DOHH2 (cell line): Measurements from ENCODE around the gene CALHM3.

Source experiments
- EZH2phosphoT487 ChIP-seq: fragments of 200-600 bp; sonication (generic); IDR thresholded peaks from 2 replicates; pipeline ENCODE4 v1.6.1; 2017; ENCODE audit warnings: borderline replicate concordance, mild to moderate bottlenecking, antibody characterized with exemption, low read length, moderate library complexity, mixed read lengths
- TF ChIP-seq, protein P1 (sequence below): fragments of 200-600 bp; sonication (generic); IDR thresholded peaks from one replicate; pipeline ENCODE4 v1.5.1; 2014; ENCODE audit warnings: antibody characterized with exemption, mild to moderate bottlenecking, low read depth, low read length; ENCODE audit not compliant: poor library complexity, severe bottlenecking

DNA sequence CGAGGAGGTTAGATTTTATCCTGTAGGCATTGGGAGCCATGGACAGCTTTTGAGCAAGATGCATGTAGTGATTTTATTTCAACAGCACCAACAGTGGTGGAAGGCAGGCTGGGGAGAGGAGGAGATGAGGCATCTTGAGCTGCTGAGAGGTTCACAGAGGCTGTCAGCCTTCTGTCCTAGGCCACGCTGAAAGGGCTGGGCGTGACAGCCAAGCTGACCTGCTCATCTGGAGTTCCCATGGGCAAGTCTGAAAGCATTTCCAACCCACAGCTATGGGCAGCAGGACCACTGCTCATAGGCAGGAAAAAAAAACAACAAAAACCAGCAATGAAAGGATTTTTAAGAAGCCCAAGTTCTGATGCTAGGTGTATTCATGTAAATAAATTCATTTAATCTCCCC lies 22.1 kb upstream of the CALHM3 start:
- TF ChIP-seq, protein P1, sequence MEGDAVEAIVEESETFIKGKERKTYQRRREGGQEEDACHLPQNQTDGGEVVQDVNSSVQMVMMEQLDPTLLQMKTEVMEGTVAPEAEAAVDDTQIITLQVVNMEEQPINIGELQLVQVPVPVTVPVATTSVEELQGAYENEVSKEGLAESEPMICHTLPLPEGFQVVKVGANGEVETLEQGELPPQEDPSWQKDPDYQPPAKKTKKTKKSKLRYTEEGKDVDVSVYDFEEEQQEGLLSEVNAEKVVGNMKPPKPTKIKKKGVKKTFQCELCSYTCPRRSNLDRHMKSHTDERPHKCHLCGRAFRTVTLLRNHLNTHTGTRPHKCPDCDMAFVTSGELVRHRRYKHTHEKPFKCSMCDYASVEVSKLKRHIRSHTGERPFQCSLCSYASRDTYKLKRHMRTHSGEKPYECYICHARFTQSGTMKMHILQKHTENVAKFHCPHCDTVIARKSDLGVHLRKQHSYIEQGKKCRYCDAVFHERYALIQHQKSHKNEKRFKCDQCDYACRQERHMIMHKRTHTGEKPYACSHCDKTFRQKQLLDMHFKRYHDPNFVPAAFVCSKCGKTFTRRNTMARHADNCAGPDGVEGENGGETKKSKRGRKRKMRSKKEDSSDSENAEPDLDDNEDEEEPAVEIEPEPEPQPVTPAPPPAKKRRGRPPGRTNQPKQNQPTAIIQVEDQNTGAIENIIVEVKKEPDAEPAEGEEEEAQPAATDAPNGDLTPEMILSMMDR: no peak
- no peak for TF ChIP-seq EZH2phosphoT487
